Panc1 (cell line): ENCODE data around the gene MOB1A. TPM values are rescaled to one million over a fixed set of nuclear protein-coding genes. Genes with fewer than 3 reads are reported as not detected.

Experiments used
- ATAC-seq: fragments of 200-7000 bp; cut with Tn5 transposase; 2 replicates; pipeline ENCODE4 v1.9.1; 2020; ENCODE audit warnings: mild to moderate bottlenecking, moderate library complexity
- BruUV-seq: library from RNA; stranded (reverse); fragments of 400-500 nt; replicated peaks from 2 replicates; lab custom pipeline; 2021; lab: Mats Ljungman, UMichigan
- CTCF ChIA-PET: fragments of 300-600 bp; sonication (Branson Sonifier 250); formaldehyde crosslinking; loops from one replicate; lab custom pipeline; 2022; ENCODE audit warnings: antibody characterized with exemption; lab: Charles Lee
- POLR2A ChIA-PET: fragments of 300-600 bp; sonication (Branson Sonifier 250); formaldehyde crosslinking; loops from one replicate; lab custom pipeline; 2022; ENCODE audit warnings: antibody characterized with exemption; lab: Charles Lee
- DNase-seq: peaks from one replicate; pipeline ENCODE4 v3.0.0-alpha.2; 2010; ENCODE audit warnings: low read depth, low spot score
- H3K27ac ChIP-seq: 2 replicates; pipeline ENCODE4 v1.5.1; 2011; ENCODE audit warnings: mild to moderate bottlenecking, low read length, inconsistent platforms
- H3K27me3 ChIP-seq: fragments of 200-500 bp; sonication (Bioruptor generic); 2 replicates; pipeline ENCODE4 v1.6.0; 2014; ENCODE audit warnings: low read length, inconsistent platforms; ENCODE audit not compliant: control insufficient read depth, insufficient read depth
- H3K36me3 ChIP-seq: fragments of 200-500 bp; sonication (Bioruptor generic); 2 replicates; pipeline ENCODE4 v1.5.1; 2014; ENCODE audit warnings: inconsistent platforms, mild to moderate bottlenecking, low read length, moderate library complexity; ENCODE audit not compliant: control insufficient read depth, insufficient read depth
- H3K4me1 ChIP-seq: 2 replicates; pipeline ENCODE4 v1.5.1; 2011; ENCODE audit warnings: inconsistent platforms, mild to moderate bottlenecking, low read length, moderate library complexity; ENCODE audit not compliant: control insufficient read depth, insufficient read depth
- H3K4me3 ChIP-seq, 2 experiments: 2 replicates each; pipeline ENCODE4 v1.5.1; 2011 to 2012; ENCODE audit warnings: low read depth in 2 of 2, low read length in 2 of 2, mild to moderate bottlenecking in 2 of 2, inconsistent platforms in 1 of 2, moderate library complexity in 1 of 2
- H3K9me3 ChIP-seq: fragments of 200-500 bp; sonication (Bioruptor generic); 2 replicates; pipeline ENCODE4 v1.5.1; 2014; ENCODE audit warnings: low read depth, mild to moderate bottlenecking, inconsistent platforms, low read length, moderate library complexity; ENCODE audit not compliant: control insufficient read depth, insufficient read depth
- CTCF ChIP-seq: fragments of 450-650 bp; IDR thresholded peaks from 2 replicates; pipeline ENCODE4 v1.5.1; 2017; ENCODE audit warnings: mild to moderate bottlenecking
- POLR2AphosphoS5 ChIP-seq: IDR thresholded peaks from 2 replicates; pipeline ENCODE4 v1.6.1; 2012; ENCODE audit warnings: mild to moderate bottlenecking, low read depth, low read length, moderate library complexity
- REST ChIP-seq, 2 experiments: IDR thresholded peaks; 2 replicates each; pipeline ENCODE4 v1.6.1; 2011 to 2012; ENCODE audit warnings: low read depth in 2 of 2, control low read depth in 1 of 2, low read length in 1 of 2, mild to moderate bottlenecking in 1 of 2, moderate library complexity in 1 of 2; ENCODE audit not compliant: insufficient read depth in 1 of 2
- SIN3A ChIP-seq: IDR thresholded peaks from 2 replicates; pipeline ENCODE4 v1.6.1; 2012; ENCODE audit warnings: low read depth, mild to moderate bottlenecking, low read length, moderate library complexity, borderline replicate concordance; ENCODE audit not compliant: insufficient read depth
- TCF7L2 ChIP-seq: IDR thresholded peaks from 2 replicates; pipeline ENCODE4 v1.6.1; 2011; ENCODE audit warnings: mild to moderate bottlenecking, low read depth, low read length, inconsistent platforms
- in situ Hi-C: cut with HindIII; loops from 2 replicates; pipeline ENCODE4 v1.10.0; 2016; ENCODE audit warnings: low sequenced_read_pairs, low pct_unique_long_range_greater_than_20kb
- intact Hi-C: fragments of 100-400 bp; cut with micrococcal nuclease; formaldehyde crosslinking; loops from one replicate; pipeline ENCODE4 v1.10.0; 2022; ENCODE audit not compliant: unreplicated experiment
- total RNA-seq: library from RNA; stranded (reverse); gene quantifications from one replicate; pipeline ENCODE4 v1.2.1, GENCODE V29; 2021; ENCODE audit not compliant: unreplicated experiment

MOB1A gene
- total RNA-seq, 1 experiment from 2014 or later, result 184 TPM

GRCh38 chr2:74138600-74139323 is 39.9 kb downstream of the MOB1A start:
- Histone ChIP-seq H3K27me3 (no peaks in the 10 kb centered on the region), H3K27ac (no peak overlapping the region), H3K36me3 (no peaks in the 10 kb centered on the region), H3K9me3 (no peaks in the 10 kb centered on the region), H3K4me1 (no peaks in the 10 kb centered on the region), H3K4me3 (no peak overlapping the region)
- intact Hi-C loops, result loop anchor here (10.0 kb wide), 1 partner anchor 134 kb away; no protein-coding TSS in a partner anchor
- no peak for DNase-seq
- in situ Hi-C loops, result no loop called here
- ChIA-PET CTCF (no interaction called here), POLR2A (no interaction called here)
- no TSS peak for BruUV-seq
- ATAC-seq, result 0 out of 2 replicates have a peak, but pooled peaks have one; percentile 22
- TF ChIP-seq CTCF (peak; percentile 74), TCF7L2 (no peak)

- DNase-seq, result no peak
- CTCF ChIA-PET, result no interaction called here
Observed at GRCh38 chr2:74137651-74138599, 40.8 kb downstream of the MOB1A start.

More at GRCh38 chr2:74137651-74138599, 40.8 kb downstream of the MOB1A start:
- POLR2A ChIA-PET, result no interaction called here
- Histone ChIP-seq H3K27ac (no peak overlapping the region), H3K9me3 (no peaks in the 10 kb centered on the region), H3K27me3 (no peaks in the 10 kb centered on the region), H3K4me3 (no peak overlapping the region), H3K36me3 (no peaks in the 10 kb centered on the region), H3K4me1 (no peaks in the 10 kb centered on the region)
- in situ Hi-C loops, result no loop called here
- peak; percentile 52 for ATAC-seq
- BruUV-seq, result no TSS peak
- intact Hi-C loops, result loop anchor here (10.0 kb wide), 1 partner anchor 133 kb away; no protein-coding TSS in a partner anchor
- TF ChIP-seq TCF7L2, result no peak
- no peak for TF ChIP-seq REST (IDR thresholded peaks at IDR 0.05; ENCODE audit: insufficient read depth in 1 of 2, low read depth in 2 of 2, low read length in 1 of 2)
- no peak for TF ChIP-seq CTCF
- TF ChIP-seq SIN3A, result no peak
- no peak for TF ChIP-seq POLR2AphosphoS5
